ENCODE results near the gene APPL2.

The APPL2 gene

GRCh38 chr12:105278043-105278697 is 42.2 kb upstream of the APPL2 start:
- no peak for DNase-seq (ENCODE audit: low read depth, low spot score)
- peak; percentile 21 for TF ChIP-seq CTCF (IDR thresholded peaks at IDR 0.05; ENCODE audit: insufficient read depth, low read length, missing control alignments)
- ChIA-PET CTCF (interaction anchor here (0.6 to 3.1 kb wide), 4 partner anchors 9 to 105 kb away, joined by 3 to 12 read pairs (median 4); no protein-coding TSS in a partner anchor), POLR2A (no interaction called here)
- H3K4me3 ChIP-seq (ENCODE audit: low read depth, low read length) = no peak overlapping the region

DNA sequence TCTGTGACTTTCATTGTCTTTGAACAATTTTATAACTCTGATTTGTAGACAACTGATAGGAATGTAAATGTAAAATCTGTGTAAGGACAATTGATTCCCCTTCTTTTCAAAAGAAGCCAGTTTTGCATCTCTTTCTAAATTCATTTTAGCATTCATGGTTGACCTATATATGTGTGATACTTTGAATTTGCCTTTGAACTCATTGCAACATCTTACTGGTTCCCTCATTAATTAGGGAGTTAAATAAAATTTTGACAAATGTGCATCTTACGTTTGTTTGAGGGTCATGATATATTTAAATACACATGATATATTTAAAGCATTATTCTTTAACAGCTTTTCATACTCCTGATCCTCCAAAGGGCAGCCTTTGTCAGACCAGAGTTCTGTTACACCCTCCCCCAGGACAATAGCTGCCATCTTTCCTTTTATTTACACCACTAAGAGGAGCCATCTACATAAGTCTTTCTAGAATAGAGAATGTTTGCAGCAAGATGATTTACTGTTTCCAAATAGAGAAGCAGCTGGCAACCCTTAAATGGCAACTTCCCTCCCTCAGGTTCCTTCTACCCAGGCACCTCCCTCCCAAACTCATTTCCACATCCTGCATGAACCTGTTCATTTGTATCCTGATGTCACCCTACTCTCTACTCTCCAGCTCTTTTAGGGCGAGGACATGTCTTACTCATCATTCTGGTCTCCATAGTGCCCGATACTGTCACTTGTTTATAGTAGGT is 40.2 kb upstream of the APPL2 start:
- no peak for DNase-seq (ENCODE audit: low read depth, low spot score)

GRCh38 chr12:105274571-105274970 is 38.6 kb upstream of the APPL2 start:
- CTCF ChIA-PET = interaction anchor here (1.7 kb wide), 1 partner anchor 10 kb away, joined by 5 read pairs; no protein-coding TSS in a partner anchor
- H3K4me3 ChIP-seq (ENCODE audit: low read depth, low read length) = no peak overlapping the region
- TF ChIP-seq CTCF (IDR thresholded peaks at IDR 0.05; ENCODE audit: insufficient read depth, low read length, missing control alignments) = no peak
- no peak for DNase-seq (ENCODE audit: low read depth, low spot score)
- POLR2A ChIA-PET = no interaction called here

More for the DNA sequence above, 40.2 kb upstream of the APPL2 start:
- TF ChIP-seq CTCF (IDR thresholded peaks at IDR 0.05; ENCODE audit: insufficient read depth, low read length, missing control alignments) = no peak
- ChIA-PET POLR2A (no interaction called here), CTCF (interaction anchor here (0.9 to 3.1 kb wide), 4 partner anchors 8 to 107 kb away, joined by 3 to 12 read pairs (median 4); no protein-coding TSS in a partner anchor)
- no peak overlapping the region for H3K4me3 ChIP-seq (ENCODE audit: low read depth, low read length)

DNA sequence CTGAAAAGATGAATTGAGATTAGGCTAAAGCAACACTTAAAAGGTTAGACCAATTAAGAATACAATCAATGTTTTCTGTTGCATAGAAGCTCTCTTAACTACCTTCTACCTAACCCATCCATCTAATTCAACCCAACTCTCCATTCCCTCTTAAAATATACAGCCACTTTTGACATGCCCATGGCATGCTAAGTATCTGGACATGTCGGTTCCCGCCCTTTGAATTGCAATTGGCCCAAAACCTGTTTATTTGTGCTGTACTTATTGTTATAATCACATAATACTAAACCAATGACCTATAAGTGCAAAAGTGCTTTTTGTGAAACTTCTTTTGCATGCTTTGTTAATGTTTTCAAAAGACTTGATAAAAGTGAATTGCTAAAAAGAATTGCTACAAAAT is 37.6 kb upstream of the APPL2 start:
- no peak for DNase-seq (ENCODE audit: low read depth, low spot score)
- ChIA-PET CTCF (interaction anchor here (1.0 to 1.7 kb wide), 2 partner anchors 11 to 14 kb away, joined by 3 to 5 read pairs; no protein-coding TSS in a partner anchor), POLR2A (interaction anchor here (0.7 kb wide), 1 partner anchor 82 kb away, joined by 3 read pairs; no protein-coding TSS in a partner anchor)
- TF ChIP-seq CTCF (IDR thresholded peaks at IDR 0.05; ENCODE audit: insufficient read depth, low read length, missing control alignments) = no peak
- no peak overlapping the region for H3K4me3 ChIP-seq (ENCODE audit: low read depth, low read length)

DNA sequence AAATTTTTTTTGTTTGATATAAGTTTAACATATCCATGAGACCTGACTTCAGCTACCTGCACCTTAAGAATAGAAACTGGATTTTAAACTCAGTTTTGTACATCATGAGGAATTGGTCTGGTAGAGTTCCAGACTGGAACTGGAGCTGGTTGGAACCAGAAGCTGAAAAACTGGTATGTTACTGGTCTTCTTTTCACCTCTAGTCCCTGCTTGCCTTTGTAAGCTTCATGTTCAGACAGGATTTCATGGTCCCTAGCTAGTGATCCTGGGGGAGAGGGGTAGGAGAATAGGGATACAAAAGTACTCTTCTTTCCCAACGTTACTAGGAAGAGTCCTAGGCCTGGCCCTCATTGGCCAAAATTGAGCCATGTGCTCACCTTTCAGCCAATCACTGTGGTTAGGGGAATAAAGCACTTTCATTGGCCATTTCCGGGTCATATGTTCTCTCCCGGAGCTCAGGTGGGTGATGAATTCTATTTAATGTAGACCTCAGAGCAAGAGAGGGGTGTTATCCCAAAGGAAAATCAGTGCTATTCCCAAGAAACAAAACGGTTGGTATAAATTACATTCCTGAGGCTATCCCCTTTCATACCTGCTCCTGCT is 36.9 kb upstream of the APPL2 start:
- ChIA-PET POLR2A (no interaction called here), CTCF (interaction anchor here (1.1 kb wide), 1 partner anchor 11 kb away, joined by 5 read pairs; no protein-coding TSS in a partner anchor)
- no peak overlapping the region for H3K4me3 ChIP-seq (ENCODE audit: low read depth, low read length)
- TF ChIP-seq CTCF (IDR thresholded peaks at IDR 0.05; ENCODE audit: insufficient read depth, low read length, missing control alignments) = no peak
- no peak for DNase-seq (ENCODE audit: low read depth, low spot score)

GRCh38 chr12:105272152-105272551 is 36.2 kb upstream of the APPL2 start:
- no peak for TF ChIP-seq CTCF (IDR thresholded peaks at IDR 0.05; ENCODE audit: insufficient read depth, low read length, missing control alignments)
- H3K4me3 ChIP-seq (ENCODE audit: low read depth, low read length) = no peak overlapping the region
- POLR2A ChIA-PET = no interaction called here
- DNase-seq (ENCODE audit: low read depth, low spot score) = no peak
- CTCF ChIA-PET = interaction anchor here (1.1 kb wide), 1 partner anchor 12 kb away, joined by 5 read pairs; no protein-coding TSS in a partner anchor

Measured in AG04449 (cell line).